ENCODE data around the gene SPARCL1. TPM values are rescaled to one million over a fixed set of nuclear protein-coding genes. Genes with fewer than 3 reads are reported as not detected.

SPARCL1 gene
- total and polyA plus RNA-seq, 2 experiments from 2014 or later, result not detected

- Histone ChIP-seq H3K4me1 (ENCODE audit: low read depth) (no peaks in the 10 kb centered on the region), H3K36me3 (no peaks in the 10 kb centered on the region), H3K27me3 (no peaks in the 10 kb centered on the region), H3K9me3 (ENCODE audit: low read depth) (no peaks in the 10 kb centered on the region), H3K27ac (no peak overlapping the region), H3K4me3 (no peak overlapping the region)
- no peak for DNase-seq (ENCODE audit: low read depth in 1 of 2, low spot score in 1 of 2)
- no peak for TF ChIP-seq CTCF (IDR thresholded peaks at IDR 0.05; ENCODE audit: low read depth, low read length)
These were observed 29.1 kb downstream of the SPARCL1 start for GRCh38 chr4:87500092-87500462.

- Histone ChIP-seq H3K4me3 (no peak overlapping the region), H3K9me3 (ENCODE audit: low read depth) (no peaks in the 10 kb centered on the region), H3K36me3 (no peaks in the 10 kb centered on the region), H3K4me1 (ENCODE audit: low read depth) (no peaks in the 10 kb centered on the region), H3K27me3 (no peaks in the 10 kb centered on the region), H3K27ac (no peak overlapping the region)
- no peak for DNase-seq (ENCODE audit: low read depth in 1 of 2, low spot score in 1 of 2)
- TF ChIP-seq CTCF (IDR thresholded peaks at IDR 0.05; ENCODE audit: low read depth, low read length), result no peak
These were observed 29.6 kb downstream of the SPARCL1 start for GRCh38 chr4:87499403-87500091.

GRCh38 chr4:87498446-87498900 lies 30.7 kb downstream of the SPARCL1 start:
- Histone ChIP-seq H3K36me3 (no peaks in the 10 kb centered on the region), H3K4me3 (no peak overlapping the region), H3K27me3 (no peaks in the 10 kb centered on the region), H3K9me3 (ENCODE audit: low read depth) (no peaks in the 10 kb centered on the region), H3K27ac (no peak overlapping the region), H3K4me1 (ENCODE audit: low read depth) (no peaks in the 10 kb centered on the region)
- DNase-seq (ENCODE audit: low read depth in 1 of 2, low spot score in 1 of 2), result no peak
- TF ChIP-seq CTCF (IDR thresholded peaks at IDR 0.05; ENCODE audit: low read depth, low read length), result no peak

GRCh38 chr4:87497578-87497977 lies 31.6 kb downstream of the SPARCL1 start:
- Histone ChIP-seq H3K36me3 (no peaks in the 10 kb centered on the region), H3K9me3 (ENCODE audit: low read depth) (no peaks in the 10 kb centered on the region), H3K4me3 (no peak overlapping the region), H3K4me1 (ENCODE audit: low read depth) (no peaks in the 10 kb centered on the region), H3K27ac (no peak overlapping the region), H3K27me3 (no peaks in the 10 kb centered on the region)
- no peak for DNase-seq (ENCODE audit: low read depth in 1 of 2, low spot score in 1 of 2)
- TF ChIP-seq CTCF (IDR thresholded peaks at IDR 0.05; ENCODE audit: low read depth, low read length), result no peak

GRCh38 chr4:87497159-87497558 lies 32.0 kb downstream of the SPARCL1 start:
- Histone ChIP-seq H3K27me3 (no peaks in the 10 kb centered on the region), H3K27ac (no peak overlapping the region), H3K9me3 (ENCODE audit: low read depth) (no peaks in the 10 kb centered on the region), H3K4me1 (ENCODE audit: low read depth) (no peaks in the 10 kb centered on the region), H3K36me3 (no peaks in the 10 kb centered on the region), H3K4me3 (no peak overlapping the region)
- no peak for DNase-seq (ENCODE audit: low read depth in 1 of 2, low spot score in 1 of 2)
- peak; percentile 39 for TF ChIP-seq CTCF (IDR thresholded peaks at IDR 0.05; ENCODE audit: low read depth, low read length)

Data from cardiac muscle cell (in vitro differentiated cells and primary cell).